ENCODE results near the gene NANOS3. TPM values are rescaled to one million over a fixed set of nuclear protein-coding genes. Genes with fewer than 3 reads are reported as not detected.

Gene NANOS3
- total and polyA plus RNA-seq, 2 experiments from 2014 or later: not detected

DNA sequence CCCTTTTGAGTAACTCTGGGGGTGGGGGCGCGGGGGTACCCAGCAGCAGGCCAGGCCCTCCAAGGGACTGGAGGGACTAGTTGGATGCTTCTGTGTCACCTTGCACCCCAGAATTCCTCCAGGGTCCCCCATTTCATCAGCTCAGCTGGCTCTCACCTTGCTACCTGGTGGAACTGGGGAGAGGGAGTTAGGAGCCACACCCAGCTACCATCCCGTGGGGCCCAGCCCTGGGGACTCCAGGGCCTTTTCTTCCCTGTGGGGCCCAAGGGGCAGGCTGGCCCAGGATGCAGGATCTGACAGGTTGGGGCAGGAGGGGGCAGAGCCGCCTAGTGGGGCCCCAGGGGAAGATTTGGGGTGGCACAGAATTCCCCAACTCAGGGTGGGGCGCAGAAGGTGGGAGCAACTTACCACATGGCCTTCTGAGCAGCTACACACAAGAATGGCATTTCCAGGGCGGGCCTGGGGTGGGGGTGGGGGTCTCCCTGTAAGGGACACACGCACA lies 32.8 kb upstream of the NANOS3 start (continued):
- TF ChIP-seq, protein P1, sequence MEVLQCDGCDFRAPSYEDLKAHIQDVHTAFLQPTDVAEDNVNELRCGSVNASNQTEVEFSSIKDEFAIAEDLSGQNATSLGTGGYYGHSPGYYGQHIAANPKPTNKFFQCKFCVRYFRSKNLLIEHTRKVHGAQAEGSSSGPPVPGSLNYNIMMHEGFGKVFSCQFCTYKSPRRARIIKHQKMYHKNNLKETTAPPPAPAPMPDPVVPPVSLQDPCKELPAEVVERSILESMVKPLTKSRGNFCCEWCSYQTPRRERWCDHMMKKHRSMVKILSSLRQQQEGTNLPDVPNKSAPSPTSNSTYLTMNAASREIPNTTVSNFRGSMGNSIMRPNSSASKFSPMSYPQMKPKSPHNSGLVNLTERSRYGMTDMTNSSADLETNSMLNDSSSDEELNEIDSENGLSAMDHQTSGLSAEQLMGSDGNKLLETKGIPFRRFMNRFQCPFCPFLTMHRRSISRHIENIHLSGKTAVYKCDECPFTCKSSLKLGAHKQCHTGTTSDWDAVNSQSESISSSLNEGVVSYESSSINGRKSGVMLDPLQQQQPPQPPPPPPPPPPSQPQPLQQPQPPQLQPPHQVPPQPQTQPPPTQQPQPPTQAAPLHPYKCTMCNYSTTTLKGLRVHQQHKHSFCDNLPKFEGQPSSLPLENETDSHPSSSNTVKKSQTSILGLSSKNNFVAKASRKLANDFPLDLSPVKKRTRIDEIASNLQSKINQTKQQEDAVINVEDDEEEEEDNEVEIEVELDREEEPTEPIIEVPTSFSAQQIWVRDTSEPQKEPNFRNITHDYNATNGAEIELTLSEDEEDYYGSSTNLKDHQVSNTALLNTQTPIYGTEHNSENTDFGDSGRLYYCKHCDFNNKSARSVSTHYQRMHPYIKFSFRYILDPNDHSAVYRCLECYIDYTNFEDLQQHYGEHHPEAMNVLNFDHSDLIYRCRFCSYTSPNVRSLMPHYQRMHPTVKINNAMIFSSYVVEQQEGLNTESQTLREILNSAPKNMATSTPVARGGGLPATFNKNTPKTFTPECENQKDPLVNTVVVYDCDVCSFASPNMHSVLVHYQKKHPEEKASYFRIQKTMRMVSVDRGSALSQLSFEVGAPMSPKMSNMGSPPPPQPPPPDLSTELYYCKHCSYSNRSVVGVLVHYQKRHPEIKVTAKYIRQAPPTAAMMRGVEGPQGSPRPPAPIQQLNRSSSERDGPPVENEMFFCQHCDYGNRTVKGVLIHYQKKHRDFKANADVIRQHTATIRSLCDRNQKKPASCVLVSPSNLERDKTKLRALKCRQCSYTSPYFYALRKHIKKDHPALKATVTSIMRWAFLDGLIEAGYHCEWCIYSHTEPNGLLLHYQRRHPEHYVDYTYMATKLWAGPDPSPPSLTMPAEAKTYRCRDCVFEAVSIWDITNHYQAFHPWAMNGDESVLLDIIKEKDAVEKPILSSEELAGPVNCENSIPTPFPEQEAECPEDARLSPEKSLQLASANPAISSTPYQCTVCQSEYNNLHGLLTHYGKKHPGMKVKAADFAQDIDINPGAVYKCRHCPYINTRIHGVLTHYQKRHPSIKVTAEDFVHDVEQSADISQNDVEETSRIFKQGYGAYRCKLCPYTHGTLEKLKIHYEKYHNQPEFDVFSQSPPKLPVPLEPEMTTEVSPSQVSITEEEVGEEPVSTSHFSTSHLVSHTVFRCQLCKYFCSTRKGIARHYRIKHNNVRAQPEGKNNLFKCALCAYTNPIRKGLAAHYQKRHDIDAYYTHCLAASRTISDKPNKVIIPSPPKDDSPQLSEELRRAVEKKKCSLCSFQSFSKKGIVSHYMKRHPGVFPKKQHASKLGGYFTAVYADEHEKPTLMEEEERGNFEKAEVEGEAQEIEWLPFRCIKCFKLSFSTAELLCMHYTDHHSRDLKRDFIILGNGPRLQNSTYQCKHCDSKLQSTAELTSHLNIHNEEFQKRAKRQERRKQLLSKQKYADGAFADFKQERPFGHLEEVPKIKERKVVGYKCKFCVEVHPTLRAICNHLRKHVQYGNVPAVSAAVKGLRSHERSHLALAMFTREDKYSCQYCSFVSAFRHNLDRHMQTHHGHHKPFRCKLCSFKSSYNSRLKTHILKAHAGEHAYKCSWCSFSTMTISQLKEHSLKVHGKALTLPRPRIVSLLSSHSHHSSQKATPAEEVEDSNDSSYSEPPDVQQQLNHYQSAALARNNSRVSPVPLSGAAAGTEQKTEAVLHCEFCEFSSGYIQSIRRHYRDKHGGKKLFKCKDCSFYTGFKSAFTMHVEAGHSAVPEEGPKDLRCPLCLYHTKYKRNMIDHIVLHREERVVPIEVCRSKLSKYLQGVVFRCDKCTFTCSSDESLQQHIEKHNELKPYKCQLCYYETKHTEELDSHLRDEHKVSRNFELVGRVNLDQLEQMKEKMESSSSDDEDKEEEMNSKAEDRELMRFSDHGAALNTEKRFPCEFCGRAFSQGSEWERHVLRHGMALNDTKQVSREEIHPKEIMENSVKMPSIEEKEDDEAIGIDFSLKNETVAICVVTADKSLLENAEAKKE (CRISPR knock-in tag; IDR thresholded peaks at IDR 0.05): no peak
- TF ChIP-seq CREB1 (CRISPR knock-in tag; IDR thresholded peaks at IDR 0.05; ENCODE audit: low read depth) (no peak), EZH2 (IDR thresholded peaks at IDR 0.05; ENCODE audit: low read depth, unreplicated experiment) (no peak), ZNF331 (CRISPR knock-in tag; IDR thresholded peaks at IDR 0.05; ENCODE audit: low read depth) (no peak), STAT1 (IDR thresholded peaks at IDR 0.05; ENCODE audit: unreplicated experiment) (no peak)

GRCh38 chr19:13846557-13847406 lies 30.2 kb upstream of the NANOS3 start:
- no peaks in the 10 kb centered on the region; the same call in 2 of the 3 replicates for H3K36me3 Mint-ChIP-seq (ENCODE audit: low read depth)
- H3K9me3 Mint-ChIP-seq: 0 out of 3 replicates have a peak, but pooled peaks cover 3% of the 10 kb centered on the region
- ATAC-seq: peak; percentile 24
- peak overlapping the region; percentile 97 for H3K4me2 ChIP-seq
- H3K79me2 ChIP-seq (replicated peaks; ENCODE audit: insufficient read depth): no peaks in the 10 kb centered on the region
- peaks cover 39% of the 10 kb centered on the region for H3K4me1 Mint-ChIP-seq
- no peaks in the 10 kb centered on the region for H3K27me3 ChIP-seq (ENCODE audit: insufficient read depth)
- H3K4me3 ChIP-seq: peak overlapping the region; percentile 93
- peak overlapping the region; percentile 69 for H3K4me3 Mint-ChIP-seq
- DNase-seq (ENCODE audit: low spot score): peak; percentile 97
- H4K20me1 ChIP-seq (replicated peaks; ENCODE audit: insufficient read depth): no peaks in the 10 kb centered on the region
- peaks cover 43% of the 10 kb centered on the region for H3K4me1 ChIP-seq (ENCODE audit: insufficient read depth)
- H3F3A ChIP-seq (replicated peaks; ENCODE audit: low read depth): peaks cover 39% of the 10 kb centered on the region
- peak overlapping the region; percentile 100 for H3K27ac ChIP-seq (ENCODE audit: low read depth)
- H3K27ac Mint-ChIP-seq: peak overlapping the region; percentile 100
- peaks cover 29% of the 10 kb centered on the region for H3K27me3 Mint-ChIP-seq (ENCODE audit: insufficient read depth, low read depth, poor library complexity)
- 0 out of 2 replicates have a peak overlapping the region, but pooled peaks have one; percentile 33 for H2AFZ ChIP-seq
- no peaks in the 10 kb centered on the region for H3K36me3 ChIP-seq (ENCODE audit: insufficient read depth)
- H3K9me2 ChIP-seq (ENCODE audit: insufficient read depth): no peaks in the 10 kb centered on the region
- TF ChIP-seq EZH2phosphoT487 (IDR thresholded peaks at IDR 0.05; ENCODE audit: unreplicated experiment): no peak
- TF ChIP-seq CTCF (conservative IDR thresholded peaks at IDR 0.05; ENCODE audit: low read depth in 2 of 2): no peak
- TF ChIP-seq EZH2 (IDR thresholded peaks at IDR 0.05; ENCODE audit: low read depth, unreplicated experiment): no peak
- TF ChIP-seq, protein P2, sequence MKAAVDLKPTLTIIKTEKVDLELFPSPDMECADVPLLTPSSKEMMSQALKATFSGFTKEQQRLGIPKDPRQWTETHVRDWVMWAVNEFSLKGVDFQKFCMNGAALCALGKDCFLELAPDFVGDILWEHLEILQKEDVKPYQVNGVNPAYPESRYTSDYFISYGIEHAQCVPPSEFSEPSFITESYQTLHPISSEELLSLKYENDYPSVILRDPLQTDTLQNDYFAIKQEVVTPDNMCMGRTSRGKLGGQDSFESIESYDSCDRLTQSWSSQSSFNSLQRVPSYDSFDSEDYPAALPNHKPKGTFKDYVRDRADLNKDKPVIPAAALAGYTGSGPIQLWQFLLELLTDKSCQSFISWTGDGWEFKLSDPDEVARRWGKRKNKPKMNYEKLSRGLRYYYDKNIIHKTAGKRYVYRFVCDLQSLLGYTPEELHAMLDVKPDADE (IDR thresholded peaks at IDR 0.05): no peak

All from GM23338 (cell line).